ENCODE data around the gene AP3B1.

- TF ChIP-seq, protein P1, sequence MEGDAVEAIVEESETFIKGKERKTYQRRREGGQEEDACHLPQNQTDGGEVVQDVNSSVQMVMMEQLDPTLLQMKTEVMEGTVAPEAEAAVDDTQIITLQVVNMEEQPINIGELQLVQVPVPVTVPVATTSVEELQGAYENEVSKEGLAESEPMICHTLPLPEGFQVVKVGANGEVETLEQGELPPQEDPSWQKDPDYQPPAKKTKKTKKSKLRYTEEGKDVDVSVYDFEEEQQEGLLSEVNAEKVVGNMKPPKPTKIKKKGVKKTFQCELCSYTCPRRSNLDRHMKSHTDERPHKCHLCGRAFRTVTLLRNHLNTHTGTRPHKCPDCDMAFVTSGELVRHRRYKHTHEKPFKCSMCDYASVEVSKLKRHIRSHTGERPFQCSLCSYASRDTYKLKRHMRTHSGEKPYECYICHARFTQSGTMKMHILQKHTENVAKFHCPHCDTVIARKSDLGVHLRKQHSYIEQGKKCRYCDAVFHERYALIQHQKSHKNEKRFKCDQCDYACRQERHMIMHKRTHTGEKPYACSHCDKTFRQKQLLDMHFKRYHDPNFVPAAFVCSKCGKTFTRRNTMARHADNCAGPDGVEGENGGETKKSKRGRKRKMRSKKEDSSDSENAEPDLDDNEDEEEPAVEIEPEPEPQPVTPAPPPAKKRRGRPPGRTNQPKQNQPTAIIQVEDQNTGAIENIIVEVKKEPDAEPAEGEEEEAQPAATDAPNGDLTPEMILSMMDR (conservative IDR thresholded peaks at IDR 0.05 in 1 of 2, IDR thresholded peaks at IDR 0.05 in 1 of 2; ENCODE audit: low read depth in 1 of 2, low read length in 2 of 2) = no peak
- no peak for TF ChIP-seq EZH2 (IDR thresholded peaks at IDR 0.05; ENCODE audit: low read length, missing control alignments)
These were observed 2.8 kb downstream of the AP3B1 start for GRCh38 chr5:78291687-78292086.

All from fibroblast of lung (primary cell).